HG02870 (cell line): ENCODE data around the gene UNK.

Experiments used
- ATAC-seq: cut with Tn5 transposase; IDR thresholded peaks from one replicate; pipeline ENCODE4 v1.9.1; 2021; ENCODE audit warnings: mild to moderate bottlenecking, moderate library complexity; ENCODE audit not compliant: unreplicated experiment

Gene UNK

DNA sequence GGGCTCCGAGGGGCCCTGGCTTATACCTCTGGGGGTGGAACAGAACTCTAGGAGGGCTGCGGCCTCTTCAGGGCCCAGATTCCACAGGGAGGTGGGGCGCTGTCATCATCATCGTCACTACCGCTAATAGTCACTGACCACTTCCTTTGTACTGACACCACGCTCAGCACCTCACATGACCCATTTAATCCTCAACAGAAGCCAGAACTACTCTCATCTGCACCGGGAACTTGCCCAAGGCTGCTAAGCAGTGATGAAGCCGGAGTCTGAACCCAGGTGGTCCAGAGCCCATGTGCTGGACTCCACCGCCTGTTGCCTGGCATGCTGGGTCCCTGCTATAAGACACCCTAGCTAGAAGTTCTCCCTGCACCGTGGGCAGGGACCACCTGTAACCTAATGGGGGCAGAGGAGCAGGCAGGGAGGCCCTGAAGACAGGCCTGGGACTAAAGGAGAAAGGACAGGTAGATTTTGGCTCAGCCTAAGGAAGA lies 47.6 kb downstream of the UNK start:
- no peak for ATAC-seq

DNA sequence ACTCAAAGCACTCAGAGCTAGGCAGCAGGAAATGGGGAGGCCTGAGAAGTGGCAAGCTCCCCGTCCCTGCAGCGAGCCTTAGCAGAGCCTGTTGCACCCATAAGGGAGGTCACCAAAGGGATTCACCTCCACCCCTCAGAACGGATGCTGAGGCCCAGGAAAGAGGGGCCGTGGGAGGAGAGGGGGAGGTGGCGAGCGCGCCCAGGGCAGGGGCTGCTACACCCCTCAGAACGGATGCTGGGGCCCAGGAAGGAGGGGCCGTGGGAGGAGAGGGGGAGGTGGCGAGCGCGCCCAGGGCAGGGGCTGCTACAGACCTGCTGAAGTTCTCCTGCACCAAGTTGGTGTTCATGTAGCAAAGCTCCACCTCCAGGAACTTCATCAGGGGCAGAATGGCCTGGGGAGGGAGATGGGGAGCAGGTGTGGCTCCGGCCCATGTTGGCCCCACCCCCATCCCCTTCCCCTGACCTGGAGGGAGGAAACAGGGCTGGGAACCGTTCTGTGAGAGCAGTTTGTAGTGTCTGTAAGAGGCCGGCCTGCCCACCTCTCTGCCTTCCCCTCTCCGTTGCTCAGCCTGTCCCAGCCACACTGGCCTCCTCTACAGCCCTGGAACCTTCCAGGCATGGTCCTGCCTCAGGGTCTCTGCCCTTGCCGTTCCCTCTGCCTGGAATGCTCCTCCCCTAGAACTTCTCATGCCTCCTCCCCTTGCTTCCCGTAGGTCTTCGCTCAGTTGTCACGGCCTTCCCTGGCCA lies 48.2 kb downstream of the UNK start:
- ATAC-seq, result no peak

DNA sequence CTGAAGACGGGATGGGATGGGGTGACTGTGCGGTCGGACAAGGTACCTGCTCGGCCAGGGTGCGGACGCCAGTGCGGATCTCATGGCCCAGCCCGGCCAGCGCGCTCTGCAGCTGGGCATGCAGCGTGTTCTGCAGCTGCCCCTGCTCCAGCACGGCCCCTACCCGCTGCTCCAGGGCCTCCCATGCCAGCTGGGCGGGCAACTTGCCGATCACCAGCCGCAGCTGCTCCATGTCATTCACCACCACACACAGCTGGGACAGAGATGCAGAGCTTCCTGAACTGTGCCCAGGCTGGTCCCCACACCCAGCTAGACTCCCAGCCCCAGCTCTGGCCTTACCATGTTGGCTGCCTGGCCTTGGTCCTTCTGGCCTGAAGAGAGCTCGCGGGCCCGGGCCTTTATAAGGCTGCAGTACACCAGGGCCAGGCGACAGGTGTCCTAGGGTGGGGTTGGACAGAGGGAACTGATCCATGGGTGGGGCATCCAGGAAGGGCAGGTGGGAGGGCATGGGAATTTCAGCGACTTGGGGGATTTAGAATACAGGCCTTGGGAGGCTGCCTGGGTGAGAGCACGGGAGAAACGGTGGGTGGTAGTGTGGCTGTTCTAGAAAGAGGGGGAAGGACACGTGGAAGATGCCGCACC lies 49.8 kb downstream of the UNK start:
- no peak for ATAC-seq

DNA sequence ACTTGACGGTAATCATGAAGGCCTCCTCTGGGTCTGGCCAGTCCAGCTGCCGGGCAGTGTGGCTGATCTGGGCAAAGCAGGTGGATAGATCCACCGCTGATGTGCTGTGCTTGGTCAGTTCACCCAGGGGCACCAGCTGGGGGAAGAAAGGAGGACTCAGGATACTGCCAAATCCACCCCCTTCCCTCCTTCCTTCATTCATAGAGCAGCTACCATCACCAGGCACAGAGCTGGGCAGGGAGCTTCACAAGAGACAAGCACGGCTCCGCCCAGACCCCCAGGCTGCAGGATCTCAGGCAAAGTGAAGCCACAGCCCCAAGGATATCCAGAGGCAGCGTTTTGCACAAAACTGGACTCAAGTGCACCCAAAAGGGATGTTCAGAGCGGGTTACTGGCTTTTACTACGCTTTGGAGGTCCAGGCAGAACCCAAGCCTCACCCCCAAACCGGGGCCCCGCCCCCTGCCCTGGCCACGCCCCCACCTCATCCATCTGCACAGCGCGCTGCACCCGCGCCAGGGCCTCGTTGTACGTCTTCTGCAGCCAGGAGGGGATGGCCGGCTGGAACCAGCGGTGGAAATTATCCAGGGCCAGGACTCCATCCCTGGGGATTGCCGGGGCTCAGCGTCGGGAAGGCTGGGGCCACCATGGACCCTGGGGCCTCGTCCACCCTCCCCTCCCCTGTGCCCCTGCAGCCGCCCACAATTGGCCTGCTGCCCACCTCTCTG lies 50.5 kb downstream of the UNK start:
- no peak for ATAC-seq

- ATAC-seq, result no peak
These were observed 51.0 kb downstream of the UNK start for GRCh38 chr17:75835654-75835987.

- ATAC-seq, result no peak
These were observed 52.0 kb downstream of the UNK start for GRCh38 chr17:75836605-75837004.

GRCh38 chr17:75837899-75838298 lies 53.3 kb downstream of the UNK start:
- no peak for ATAC-seq

DNA sequence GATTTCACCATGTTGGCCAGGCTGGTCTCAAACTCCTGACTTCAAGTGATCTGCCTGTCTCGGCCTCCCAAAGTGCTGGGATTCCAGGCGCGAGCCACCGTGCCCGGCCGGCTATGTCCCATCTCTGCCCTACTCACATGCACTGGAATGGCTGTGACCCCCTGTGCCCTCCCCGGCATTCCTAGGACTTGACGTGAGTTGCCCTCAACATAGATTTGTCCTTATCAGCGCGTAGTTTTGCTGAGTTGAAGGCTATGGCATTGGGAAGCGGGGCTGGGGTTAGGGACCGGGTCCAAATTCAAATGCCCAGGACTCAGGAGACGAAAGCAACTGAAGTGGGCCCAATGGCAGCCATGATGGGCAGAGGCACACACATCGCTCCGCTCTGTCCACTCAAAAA lies 53.8 kb downstream of the UNK start:
- no peak for ATAC-seq

DNA sequence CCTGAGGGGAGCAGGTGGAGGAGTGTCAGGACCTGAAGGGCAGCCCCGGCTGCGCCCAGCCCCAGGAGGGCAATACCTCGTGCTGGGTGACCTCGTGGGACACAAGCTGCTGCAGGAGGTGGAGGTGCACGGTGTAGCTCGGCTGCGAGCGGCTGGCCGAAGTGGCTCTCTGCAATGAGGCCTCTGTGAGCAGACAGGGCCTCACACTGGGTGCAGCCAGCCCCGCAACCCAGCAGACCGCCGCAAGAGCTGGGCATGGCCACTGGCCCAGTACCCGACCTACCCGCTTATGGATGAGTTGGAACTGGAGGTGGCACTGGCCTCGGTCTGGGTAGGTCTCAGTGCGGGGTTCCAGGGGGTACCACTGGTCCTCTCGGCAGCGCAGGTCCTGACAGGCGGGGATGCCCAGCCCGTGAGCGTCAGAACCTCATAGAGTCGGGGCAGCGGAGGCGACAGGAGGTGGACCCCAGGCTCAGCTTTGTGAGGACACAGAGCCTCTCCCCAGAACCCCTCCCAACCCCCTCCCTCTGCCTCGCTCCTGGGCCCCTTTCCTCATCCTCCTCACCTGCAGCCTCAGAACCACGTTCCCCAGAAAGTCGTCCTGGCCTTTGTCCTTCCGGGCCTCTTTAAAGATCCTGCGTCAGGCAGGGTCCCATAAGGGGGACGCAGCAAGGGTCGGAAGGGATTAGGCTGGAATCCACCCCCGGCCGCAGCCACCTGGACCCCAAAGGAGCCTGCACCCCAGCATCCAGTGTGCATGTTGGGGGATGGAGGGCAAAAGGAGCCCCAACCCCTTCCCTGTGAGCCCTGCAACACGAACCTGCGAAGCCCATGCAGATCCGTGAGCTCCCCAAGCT lies 55.6 kb downstream of the UNK start:
- no peak for ATAC-seq

GRCh38 chr17:75840799-75841164 lies 56.2 kb downstream of the UNK start:
- ATAC-seq, result no peak

GRCh38 chr17:75842411-75842810 lies 57.8 kb downstream of the UNK start:
- ATAC-seq, result no peak

GRCh38 chr17:75842963-75843576 lies 58.5 kb downstream of the UNK start:
- no peak for ATAC-seq

DNA sequence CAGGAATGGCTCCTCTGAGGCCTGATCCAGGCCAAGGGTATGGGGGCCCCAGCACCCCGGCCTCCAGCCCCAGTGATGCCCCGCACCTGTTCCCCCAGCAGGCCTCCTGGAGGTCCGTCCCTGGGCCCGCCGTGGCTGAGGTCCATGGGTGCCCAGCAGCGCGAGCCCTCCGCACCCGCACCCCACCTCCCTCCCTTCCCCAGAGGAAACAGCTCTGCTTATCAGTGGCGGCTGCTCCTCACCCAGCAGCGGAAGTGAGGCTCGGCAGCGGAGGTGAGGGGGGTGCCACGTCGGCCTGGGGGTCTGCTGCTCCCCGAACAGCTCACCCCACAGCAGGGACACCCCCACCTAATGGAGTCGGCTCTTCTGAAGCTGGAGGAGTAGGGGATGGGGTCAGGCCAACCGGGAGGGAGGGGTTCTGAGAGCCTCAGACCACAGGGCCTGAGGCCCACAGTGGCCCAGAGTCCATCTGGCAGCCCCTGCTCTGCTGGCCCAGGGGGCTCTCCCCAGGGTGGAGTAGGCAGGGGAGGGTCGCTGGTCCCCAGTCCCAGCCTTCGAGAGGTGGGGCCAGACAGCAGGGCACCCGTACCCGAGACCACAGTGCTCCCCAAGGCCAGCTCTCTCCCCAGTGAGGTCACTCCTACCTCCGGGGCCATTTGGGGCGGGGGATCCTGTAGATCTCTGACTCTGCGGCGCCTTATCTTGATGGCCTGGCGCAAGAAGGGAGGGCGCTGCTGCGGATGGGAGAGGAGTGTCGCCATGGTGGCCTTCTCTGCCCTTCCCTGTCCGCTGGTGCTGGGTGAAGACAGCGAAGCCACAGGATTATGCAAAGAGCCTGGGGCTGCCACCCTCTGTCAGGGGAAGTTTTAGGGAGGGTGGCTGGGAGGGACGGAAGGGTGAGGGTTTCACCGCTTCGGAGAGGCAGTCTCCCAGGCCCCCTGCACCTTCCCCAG lies 59.2 kb downstream of the UNK start, which contains the start of gene UNC13D:
Gene UNC13D (minus strand): TSS at position 828 of the 953 bp plus-strand sequence. CDS start 67 bp downstream, at position 761.
- no peak for ATAC-seq

GRCh38 chr17:75844530-75845057 lies 60.0 kb downstream of the UNK start:
- no peak for ATAC-seq

GRCh38 chr17:75845058-75845711 lies 60.6 kb downstream of the UNK start:
- peak; percentile 70 for ATAC-seq

GRCh38 chr17:75845933-75846691 lies 61.5 kb downstream of the UNK start:
- ATAC-seq, result no peak

GRCh38 chr17:75846692-75847613 lies 62.3 kb downstream of the UNK start:
- no peak for ATAC-seq
